GM19324 (cell line): Measurements from ENCODE around the gene ELFN1.

Experiments used
- ATAC-seq: cut with Tn5 transposase; IDR thresholded peaks from one replicate; pipeline ENCODE4 v1.9.1; 2021; ENCODE audit warnings: mild to moderate bottlenecking, moderate library complexity; ENCODE audit not compliant: unreplicated experiment, low FRiP score

ELFN1 gene

DNA sequence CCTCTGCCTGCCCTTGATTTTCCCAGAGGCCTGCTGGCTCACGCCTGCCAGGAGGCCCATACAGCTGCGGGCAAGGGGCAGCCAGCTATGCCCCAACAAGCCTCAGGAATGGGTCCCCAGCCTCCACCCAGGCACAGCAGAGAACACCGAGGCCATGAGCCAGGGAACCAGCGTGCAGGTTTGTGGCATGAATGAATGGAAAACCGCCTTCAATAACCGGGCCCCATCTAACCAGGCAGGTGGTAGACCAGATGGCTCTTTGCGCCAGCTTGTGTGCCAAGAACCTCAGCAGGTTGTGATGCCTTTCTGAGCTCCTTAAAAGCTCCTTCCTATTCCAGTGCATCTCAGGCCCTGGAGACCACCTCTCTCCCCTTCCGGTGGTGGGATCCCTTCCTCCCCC is 50.2 kb downstream of the ELFN1 start:
- no peak for ATAC-seq

DNA sequence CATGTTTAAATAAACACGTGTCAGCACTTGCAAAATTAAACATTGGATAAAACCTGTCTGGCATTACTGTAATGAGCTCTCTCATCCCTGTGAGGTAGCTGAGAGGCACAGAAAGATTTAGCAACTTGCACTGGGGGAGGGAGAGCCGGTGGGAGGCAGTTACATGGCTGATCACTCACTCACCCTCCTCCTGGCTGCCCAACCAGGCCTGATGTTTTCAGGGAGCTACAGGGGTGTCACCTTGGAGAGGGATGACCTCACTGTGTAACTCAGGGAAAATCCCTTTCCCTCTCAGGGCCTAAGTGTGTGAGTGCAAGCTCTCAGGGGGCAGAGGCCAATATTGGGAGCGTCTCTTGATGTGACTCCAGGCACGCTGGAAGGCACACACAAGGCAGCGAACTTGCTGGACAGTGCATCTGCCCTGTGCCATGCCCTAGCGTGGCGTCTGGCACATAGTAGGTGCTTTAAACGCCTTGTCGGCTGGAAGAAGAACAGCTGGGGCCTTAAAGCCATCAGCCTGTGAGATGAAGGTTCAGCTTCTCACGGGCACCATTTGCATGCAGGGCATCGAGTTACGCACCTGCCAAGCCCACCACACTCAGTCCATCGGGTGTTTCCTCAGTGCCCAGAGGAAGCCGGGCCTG is 51.1 kb downstream of the ELFN1 start:
- ATAC-seq, result no peak

DNA sequence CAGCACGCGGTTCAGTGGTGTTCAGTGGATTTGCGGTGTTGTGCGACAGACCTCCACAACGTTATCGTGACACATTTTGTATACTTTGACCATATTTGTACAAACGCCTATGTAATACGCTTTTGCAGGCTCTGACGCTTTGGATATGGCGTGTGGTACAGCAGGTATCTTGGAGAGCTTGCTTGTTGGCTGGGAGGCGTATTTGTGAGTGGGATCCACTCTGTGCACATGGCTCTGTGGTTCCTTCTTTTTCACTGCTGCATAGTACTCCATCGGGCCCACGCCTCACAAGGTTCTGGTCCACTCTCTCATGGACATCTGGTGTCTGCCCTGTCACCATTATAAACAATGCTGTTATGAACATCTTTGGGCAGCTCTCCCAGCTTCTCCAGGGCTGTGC is 53.2 kb downstream of the ELFN1 start:
- ATAC-seq, result no peak

DNA sequence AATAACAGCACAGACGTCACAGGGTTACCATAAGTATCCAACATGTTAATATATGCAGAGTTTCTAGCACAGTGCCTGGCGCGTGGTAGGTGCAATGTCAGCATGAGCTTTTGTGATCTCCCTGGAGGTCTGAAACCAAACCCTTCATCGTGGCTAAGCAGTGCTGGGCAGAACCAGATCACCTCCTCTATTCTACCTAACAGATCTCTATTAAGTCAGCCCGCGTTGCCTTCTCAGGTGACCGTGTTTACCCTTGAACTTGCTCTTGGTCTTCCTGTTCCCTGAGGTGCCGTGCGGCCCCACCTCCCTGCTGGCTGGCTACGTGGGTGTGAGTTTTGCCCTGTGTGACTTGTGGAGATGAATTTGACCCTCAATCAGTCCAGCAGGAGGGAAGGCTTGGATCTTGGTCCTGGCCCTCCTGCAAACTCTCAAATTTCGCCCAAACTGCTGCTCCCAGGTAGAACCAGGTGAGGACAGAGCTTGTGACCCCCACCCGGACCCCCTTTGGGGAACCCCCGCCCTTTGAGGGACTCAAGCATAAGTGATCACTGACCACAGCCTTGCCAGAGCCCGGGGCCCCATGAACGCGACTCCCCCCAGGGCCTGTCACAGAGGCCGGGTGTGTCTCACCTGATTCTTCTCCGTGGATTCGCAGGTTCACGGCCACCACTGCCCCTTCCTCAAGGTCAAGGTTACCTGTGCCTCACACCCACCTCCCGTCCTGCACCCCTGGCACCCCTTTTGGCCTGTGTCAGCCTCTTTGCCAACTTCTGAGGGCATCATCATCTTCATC is 54.2 kb downstream of the ELFN1 start:
- ATAC-seq, result no peak

- ATAC-seq, result no peak
Measured at GRCh38 chr7:1725199-1725690, 55.2 kb downstream of the ELFN1 start.

DNA sequence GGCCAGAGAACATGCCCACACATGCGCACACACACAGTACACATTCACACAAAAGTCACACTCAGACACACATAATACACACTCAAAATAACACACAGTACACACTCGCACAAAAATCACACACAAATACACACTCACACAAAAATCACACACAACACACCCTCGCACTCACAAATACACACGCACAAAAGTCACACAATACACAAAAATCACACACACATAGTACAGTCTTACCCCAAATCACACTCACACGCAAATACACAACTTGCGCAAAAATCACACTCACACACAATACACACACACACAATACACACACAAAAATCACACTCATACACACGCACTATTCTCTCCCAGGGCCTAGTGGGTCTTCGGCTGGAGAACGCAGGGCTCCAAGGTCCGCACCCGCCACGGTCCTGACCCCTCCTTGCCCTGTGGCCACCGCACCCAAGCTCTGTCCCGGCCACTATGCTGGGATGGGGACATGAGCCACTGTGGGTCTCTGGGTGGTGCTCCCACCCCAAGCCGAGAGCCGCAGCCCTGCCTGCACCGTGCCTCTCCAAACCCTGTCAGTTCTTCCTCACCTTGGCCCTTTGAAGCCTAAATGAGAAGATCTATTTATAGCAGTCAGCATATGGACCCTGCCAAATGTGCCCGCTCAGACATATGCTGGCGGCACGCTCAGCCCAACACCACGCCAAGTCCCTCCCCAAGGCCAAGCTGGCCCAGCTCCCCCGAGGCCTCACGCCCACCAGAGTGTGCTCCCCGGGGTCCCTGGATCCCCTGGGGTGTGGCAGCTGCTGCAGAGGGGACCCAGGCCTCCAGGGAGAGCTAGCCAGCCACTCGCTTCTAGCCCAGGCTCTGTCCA is 55.9 kb downstream of the ELFN1 start:
- no peak for ATAC-seq

GRCh38 chr7:1727079-1727478 is 57.0 kb downstream of the ELFN1 start:
- ATAC-seq, result no peak

GRCh38 chr7:1727812-1728570 is 57.9 kb downstream of the ELFN1 start:
- no peak for ATAC-seq

- no peak for ATAC-seq
Measured at GRCh38 chr7:1729183-1729582, 59.1 kb downstream of the ELFN1 start.

DNA sequence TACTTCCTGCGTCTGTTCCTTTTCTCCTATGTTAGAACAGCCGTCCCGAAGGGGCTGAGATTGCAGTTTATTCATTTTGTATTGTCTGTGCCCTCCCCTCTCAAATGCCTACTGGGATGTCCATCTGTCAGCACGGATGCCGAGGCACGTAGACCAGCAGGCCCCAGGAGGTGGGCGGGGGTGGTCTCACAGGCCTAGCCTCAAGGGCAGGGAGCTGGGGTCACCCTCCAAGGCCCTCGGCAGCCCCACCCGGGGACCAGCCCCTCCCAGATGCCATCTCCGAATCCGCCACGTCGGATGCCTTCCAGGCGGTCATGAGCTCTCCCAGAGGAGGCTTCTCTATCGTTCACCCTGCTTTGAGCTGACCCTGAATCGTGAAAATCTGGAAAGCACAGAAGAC is 59.7 kb downstream of the ELFN1 start:
- no peak for ATAC-seq

- ATAC-seq, result no peak
Measured at GRCh38 chr7:1732072-1732471, 62.0 kb downstream of the ELFN1 start.

DNA sequence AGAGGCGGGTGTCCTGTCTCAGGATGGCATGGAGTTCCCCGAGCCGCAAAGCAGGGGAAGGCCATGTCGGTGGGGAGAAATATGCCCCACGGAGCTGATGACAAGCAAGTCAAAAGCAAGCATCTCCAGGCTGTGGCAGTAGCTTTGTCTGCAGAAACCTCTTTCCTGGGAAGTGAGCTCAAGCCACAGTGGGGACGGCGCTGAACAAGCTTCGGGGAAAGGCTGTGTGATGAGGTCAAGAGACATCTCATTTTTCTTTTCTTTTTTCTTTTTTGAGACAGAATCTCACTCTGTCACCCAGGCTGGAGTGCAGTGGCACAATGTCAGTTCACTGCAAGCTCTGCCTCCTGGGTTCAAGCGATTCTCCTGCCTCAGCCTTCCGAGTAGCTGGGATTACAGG is 62.6 kb downstream of the ELFN1 start:
- ATAC-seq, result no peak

DNA sequence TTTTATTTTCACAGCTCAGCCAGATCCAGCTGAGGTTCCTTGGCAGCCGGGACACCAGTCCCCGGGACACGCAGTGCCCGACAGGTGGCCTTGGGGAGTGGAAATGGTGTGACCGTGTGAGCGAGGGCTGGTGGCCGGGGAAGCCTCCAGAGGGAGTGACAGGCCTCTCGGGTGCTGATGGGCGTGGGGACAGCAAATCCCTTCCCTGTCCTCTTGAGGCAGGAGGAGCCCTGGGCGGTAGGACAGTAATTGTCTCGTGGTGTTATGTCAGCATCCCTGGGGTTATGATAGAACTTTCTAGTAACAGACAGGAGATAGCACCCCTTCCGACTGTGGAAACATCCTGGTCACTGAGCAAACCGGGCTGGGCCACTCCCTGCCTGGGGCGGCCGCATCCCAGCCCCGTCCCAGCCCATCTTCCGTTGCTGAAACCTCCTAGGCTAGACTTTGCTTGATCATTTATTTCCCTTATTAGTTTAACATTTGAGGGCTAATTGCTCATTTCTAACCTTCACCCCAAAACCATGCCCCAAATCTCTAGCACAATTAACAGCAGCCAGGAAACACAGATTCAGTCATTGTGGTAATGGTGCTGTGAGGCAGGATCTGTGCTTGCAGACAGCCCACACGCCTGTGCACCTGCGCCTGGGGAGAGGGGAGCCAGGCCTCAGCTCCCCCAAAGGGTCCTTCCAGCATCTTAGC is 63.3 kb downstream of the ELFN1 start:
- ATAC-seq, result no peak

- ATAC-seq, result no peak
Measured at GRCh38 chr7:1733908-1734730, 64.0 kb downstream of the ELFN1 start.

DNA sequence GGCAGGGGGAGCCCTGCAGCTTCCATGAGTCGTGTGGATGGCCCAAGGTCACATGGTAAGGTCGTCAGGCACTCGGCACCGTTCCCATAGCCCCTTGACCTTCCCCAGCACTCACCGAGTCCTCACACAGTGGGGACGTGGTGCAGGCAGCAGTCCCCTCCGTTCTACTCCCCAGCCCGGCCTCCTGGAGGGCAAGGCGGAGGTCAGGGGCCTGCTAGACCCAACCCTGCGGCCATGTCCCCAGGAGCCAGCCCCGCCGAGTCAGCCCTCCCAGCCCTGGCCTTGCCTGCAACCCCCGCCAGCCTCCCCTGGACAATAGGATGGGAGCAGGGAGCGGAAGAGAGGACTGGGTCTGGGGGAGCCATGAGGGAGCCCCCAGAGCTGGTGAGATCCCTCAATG is 65.2 kb downstream of the ELFN1 start:
- no peak for ATAC-seq

DNA sequence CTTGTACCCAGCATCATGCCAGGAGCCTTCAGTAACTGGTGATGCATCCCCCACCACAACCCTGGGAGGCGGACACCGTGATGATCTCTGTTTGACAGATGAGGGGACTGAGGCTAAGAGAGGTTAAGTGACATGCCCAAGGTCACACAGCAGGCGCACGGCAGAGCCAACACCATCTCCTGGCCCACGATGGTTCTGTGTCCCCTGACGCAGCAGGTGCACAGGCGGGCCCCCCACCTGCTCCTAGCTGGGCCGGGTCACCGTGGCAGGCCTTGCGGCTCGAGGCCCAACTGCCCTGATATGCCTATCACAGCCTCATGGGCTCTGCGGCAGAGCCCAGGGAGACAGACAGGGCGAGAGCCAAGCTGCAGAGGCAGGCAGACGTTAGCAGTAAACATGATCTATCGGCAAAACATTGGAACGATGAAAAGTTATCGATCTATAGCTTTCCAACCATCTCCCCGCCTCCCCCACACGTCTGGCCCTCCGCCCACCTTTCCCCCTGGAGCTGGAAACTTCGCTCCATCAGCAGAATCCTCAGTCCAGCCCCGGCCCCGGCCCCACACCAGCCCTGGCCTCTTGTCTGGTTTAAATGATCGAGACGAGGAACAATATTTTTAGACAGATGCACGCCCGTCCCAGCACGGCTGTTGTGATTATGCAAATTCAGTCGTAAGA is 65.9 kb downstream of the ELFN1 start:
- ATAC-seq, result no peak

- no peak for ATAC-seq
Measured at GRCh38 chr7:1736484-1736817, 66.4 kb downstream of the ELFN1 start.

DNA sequence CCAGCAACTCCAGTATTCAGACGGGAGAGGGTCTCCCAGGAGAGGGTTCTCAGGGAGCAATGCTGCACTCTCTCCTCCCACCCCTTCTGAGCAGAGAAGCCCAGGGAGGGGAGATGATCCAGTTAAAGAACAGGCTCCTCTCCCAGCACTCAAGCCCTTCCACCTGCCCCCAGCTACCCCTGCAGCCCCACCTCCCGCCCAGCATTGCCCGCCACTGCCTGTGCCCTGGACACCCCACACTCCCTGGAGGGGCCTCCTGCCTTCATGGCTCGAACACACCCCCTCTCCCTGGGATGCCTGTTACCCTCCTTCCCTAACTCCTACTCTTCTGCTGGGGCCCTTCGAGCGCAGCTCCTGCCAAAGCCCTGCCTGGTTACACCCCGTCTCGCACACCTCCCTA is 66.8 kb downstream of the ELFN1 start:
- ATAC-seq, result no peak

GRCh38 chr7:1737523-1737922 is 67.4 kb downstream of the ELFN1 start:
- ATAC-seq, result no peak
